PC-3 (cell line): Measurements from ENCODE around the gene TXNDC12.

Experiments used
- CTCF ChIP-seq: fragments of 300-600 bp; sonication (generic); conservative IDR thresholded peaks from 2 replicates; pipeline ENCODE4 v1.5.1; 2017; ENCODE audit warnings: antibody characterized with exemption, low read depth, mild to moderate bottlenecking, low read length
- EZH2phosphoT487 ChIP-seq: fragments of 300-600 bp; sonication (generic); IDR thresholded peaks from 2 replicates; pipeline ENCODE4 v1.6.1; 2018; ENCODE audit warnings: mild to moderate bottlenecking, antibody characterized with exemption, low read length, borderline replicate concordance

- no peak for TF ChIP-seq CTCF
- TF ChIP-seq EZH2phosphoT487, result no peak
These were observed 823 bp upstream of the TXNDC12 start for GRCh38 chr1:52055866-52056162.
